ENCODE data around the gene ST3GAL4.

The ST3GAL4 gene

GRCh38 chr11:126456783-126457542 lies 101.5 kb downstream of the ST3GAL4 start:
- DNase-seq: no peak

GRCh38 chr11:126457817-126458216 lies 102.3 kb downstream of the ST3GAL4 start:
- no peak for DNase-seq

- no peak for DNase-seq
These were observed 104.3 kb downstream of the ST3GAL4 start for GRCh38 chr11:126459691-126460281.

GRCh38 chr11:126460417-126461095 lies 105.1 kb downstream of the ST3GAL4 start:
- no peak for DNase-seq

- DNase-seq: no peak
These were observed 105.6 kb downstream of the ST3GAL4 start for GRCh38 chr11:126461096-126461440.

GRCh38 chr11:126461996-126462395 lies 106.5 kb downstream of the ST3GAL4 start:
- DNase-seq: no peak

GRCh38 chr11:126462422-126462821 lies 106.9 kb downstream of the ST3GAL4 start:
- no peak for DNase-seq
